GM18519 (cell line): ENCODE data around the gene SLC39A8.
"Not testable (repeated sequence)": the region's sequence is repeated elsewhere in the genome, so short reads cannot be mapped to it uniquely, and the experiment has no call there.

Experiments
- ATAC-seq: cut with Tn5 transposase; IDR thresholded peaks from one replicate; pipeline ENCODE4 v1.9.1; 2021; ENCODE audit warnings: mild to moderate bottlenecking, moderate library complexity; ENCODE audit not compliant: unreplicated experiment, low FRiP score

Gene SLC39A8

DNA sequence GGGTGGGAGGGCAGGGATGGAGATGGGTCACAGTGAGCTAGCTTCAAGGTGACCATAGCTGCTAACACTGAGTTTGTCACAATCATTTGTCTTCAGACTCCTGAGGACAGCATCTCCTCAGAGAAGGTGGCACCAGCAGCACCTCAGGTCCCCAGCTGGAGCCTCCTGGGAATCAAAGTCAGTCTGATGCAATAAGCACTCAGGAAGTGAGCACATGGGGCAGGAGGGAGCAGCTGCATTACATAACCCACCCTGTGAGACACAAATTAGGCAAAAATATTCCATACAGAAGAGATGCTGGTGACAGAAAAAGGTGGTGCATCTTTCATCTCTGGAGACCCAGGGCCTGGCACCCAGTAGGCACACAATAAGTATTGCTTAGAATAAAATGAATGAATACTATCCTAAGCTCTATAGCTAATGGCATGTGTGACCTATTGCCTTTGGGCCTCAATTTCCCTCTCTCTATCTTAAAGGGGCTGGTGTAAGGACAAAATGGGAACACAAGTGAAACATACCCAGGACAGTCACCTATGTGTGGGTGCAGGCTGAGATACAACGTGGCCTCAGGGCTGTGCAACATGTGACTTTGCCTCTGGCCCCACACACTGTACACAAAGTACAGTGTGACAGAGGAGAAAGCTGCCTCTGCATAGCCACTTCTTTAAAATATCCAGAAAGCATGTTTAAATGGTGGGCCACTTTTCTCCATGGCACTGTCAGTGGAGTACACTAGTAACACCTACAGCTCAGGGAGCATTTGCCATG lies 37.1 kb downstream of the SLC39A8 start:
- no peak for ATAC-seq

GRCh38 chr4:102305666-102306065 lies 39.6 kb downstream of the SLC39A8 start:
- ATAC-seq, result no peak

GRCh38 chr4:102302762-102303161 lies 42.5 kb downstream of the SLC39A8 start:
- ATAC-seq, result no peak

DNA sequence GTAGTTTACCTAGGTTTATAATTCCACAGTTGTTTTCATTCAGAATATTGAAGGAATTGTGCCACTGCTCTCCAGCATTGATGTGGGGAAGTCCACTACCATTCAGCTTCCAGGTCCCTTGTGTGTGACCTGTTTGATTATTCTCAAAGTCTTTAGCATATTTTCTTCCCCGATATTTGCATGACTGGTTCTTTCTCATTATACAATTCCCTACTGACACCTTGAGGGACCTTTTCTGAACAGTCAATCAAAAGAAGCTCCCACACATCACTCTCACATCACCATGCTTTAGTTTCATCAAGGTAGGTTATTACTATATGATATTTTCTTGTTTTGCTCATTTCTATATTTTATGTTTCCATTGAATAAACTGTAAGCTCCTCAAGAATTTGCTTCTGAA lies 44.1 kb downstream of the SLC39A8 start:
- ATAC-seq, result peak; percentile 42

DNA sequence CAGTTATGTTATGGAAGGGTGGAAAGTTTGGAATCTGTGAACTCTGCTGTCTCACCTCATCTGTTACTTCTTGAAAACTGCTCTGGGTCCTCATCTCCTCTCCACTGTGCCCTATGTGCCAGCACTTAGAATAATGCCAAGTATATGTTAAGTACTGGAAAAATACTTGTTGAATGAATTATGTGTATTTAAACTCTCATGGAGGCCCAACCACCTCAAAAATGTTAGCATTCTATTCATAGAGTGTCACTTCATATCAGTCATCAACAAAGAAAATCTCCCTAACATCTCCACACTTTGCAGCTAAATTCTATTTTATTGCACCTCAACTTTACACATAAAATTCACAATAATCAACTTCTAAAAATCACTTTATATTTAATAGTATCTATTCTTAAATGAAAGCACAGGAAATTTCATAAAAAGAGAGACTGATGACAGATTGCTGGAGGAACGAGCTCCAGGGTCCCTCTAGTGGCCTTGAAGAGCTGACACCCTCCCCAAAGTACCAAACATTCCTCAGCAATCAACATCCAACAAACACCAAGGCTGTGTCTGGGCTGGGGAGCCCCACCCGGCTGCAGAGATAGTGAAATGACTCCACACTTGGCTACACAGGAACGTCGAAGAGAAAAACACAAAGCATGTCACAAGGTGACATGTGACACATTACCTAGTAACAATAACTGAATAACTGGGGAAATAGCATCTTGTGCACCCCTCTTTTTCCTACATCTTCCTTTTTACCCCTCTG lies 45.8 kb downstream of the SLC39A8 start:
- ATAC-seq, result peak; percentile 85

DNA sequence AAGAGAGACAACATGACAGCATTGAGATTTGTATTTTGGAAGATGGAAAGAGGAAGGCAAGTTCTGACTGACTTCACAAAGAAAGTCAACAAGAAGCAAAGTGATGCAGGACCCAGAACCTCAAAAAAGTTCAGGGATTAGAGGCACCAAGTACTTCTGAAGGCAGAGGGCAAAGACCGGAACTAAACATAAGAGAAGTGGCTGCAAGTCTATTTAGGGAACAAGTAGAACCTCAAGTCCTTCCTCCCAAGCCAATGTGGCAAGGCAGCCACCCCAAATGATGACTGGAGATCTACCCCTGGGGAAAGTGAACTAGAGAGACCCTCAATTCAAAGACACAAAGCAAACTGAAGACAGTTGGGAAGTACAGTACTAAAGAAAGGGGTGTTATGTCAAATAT lies 46.6 kb downstream of the SLC39A8 start:
- ATAC-seq, result no peak

DNA sequence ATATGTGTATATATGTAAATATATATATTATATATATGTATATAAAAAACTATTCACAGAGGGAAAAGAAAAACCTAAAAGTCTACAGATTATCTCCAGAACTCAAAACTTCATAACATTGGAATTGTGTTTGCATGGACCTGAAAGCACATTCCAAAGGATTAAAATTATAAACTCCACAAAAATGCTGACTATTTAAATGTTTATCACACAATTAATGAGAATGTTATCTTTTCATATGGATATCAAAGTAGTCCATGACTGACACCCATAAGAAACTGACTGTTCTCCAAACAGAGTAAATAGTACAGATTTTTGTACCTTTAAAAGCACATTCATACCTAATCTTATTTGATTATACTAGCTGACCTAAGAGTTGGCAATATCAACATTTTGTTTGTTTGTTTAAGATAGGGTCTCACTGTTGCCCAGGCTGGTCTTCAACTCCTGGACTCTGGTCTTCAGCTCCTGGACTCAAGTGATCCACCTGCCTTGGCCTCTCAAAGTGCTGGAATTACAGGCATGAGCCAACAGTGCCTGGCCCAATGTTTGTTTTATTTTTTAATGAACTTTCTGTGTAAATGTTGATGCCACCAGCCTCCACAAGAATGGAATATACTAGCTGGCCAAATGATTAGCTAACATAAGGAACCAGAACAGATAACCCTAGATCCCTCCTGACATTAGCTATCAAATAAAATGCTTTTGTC lies 50.0 kb downstream of the SLC39A8 start:
- ATAC-seq, result no peak

DNA sequence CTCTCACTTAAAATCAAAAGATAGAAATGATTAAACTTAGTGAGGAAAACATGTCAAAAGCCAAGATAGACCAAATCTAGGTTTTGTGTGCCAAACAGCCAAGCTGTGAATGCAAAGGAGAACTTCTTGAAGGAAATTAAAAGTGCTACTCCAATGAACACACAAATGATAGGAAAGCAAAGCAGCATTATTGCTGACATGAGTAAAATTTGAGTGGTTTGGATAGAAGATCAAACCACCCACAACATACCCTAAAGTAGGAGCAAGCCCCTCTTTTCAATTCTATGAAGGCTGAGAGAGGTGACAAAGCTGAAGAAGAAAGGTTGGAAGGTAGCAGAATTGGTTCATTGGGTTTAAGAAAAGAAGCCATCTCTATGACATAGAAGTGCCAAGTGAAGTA lies 56.8 kb downstream of the SLC39A8 start:
- ATAC-seq, result no peak

GRCh38 chr4:102285831-102286230 lies 59.5 kb downstream of the SLC39A8 start:
- ATAC-seq, result no peak

DNA sequence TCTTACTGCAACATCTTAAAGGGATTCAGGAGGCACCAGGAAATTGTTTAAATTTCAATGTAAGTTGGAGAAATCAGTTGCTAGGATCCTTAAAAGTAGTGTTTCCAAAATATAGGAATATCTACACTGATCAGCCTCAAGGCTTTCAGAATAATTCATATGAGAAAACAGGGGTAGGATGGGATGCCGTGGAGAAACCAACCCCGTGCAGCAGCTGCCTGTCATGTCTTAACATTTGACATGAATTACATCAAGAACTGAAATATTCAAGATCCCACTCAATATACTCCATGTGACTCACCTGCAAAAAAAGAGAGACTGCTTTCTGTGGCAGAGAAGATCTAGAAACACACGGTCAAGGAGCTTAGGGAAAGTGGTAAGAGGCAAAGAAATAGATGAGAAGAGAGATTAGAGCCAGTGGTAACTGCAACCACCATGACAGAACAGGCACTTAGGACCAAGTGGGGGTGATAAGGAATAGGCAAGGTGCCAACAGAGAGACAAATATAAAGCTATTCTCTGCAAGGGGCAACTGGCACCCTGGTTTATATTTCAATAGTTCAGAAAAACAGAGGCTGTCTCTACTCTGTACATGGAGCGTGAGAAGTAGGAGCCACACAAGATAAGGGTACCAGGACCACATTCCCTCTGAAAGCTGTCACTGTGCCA lies 64.0 kb downstream of the SLC39A8 start:
- no peak for ATAC-seq

- not testable (repeated sequence) for ATAC-seq
Observed at GRCh38 chr4:102273317-102273716, 72.0 kb downstream of the SLC39A8 start.

DNA sequence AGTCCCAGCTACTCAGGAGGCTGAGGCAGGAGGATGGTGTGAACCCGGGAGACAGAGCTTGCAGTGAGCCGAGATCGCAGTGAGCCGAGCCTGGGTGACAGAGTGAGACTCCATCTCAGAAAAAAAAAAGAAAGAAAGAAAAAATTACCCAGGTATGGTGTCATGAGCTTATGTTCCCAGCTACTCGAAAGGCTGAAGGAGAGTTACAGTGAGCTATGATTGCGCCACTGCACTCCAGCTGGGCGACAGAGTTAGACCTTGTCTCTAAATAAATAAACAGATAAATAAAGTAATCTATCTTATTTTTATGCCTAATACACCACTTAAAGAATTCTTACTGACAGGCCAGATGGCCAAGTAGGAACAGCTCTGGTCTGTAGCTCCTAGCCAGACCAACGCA lies 73.0 kb downstream of the SLC39A8 start:
- ATAC-seq, result no peak

GRCh38 chr4:102268355-102268754 lies 76.9 kb downstream of the SLC39A8 start:
- no peak for ATAC-seq

DNA sequence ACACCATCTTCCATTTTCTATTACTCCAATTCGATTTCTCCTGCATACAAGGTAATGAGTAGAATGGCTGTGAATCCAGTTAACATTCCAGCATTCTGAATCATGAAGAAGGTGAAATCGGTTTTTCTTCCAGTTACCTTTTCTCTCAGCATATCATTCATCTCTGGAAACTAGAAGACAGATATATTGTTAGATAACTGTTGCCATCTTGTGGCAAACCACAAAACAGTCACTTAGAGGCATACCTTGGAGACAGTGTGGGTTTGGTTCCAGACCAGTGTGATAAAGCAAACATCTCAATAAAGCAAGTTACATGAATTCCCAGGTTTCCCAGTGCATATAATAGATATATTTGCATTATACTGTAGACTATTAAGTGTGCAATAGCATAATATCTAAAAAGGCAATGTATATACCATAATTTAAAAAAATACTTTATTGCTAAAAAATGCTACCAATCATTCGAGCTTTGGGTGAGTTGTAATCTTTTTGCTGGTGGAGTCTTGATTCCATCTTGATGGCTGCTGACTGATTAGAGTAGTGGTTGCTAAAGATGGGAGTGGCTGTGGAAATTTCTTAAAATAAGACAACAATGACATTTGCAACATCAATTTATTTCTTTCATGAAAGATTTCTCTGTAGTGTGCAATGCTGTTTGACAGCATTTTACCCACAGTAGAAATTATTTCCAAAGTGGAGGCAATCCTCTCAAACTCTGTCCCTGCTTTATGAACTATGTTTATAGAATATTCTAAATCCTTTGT lies 82.1 kb downstream of the SLC39A8 start:
- peak; percentile 99 for ATAC-seq

- no peak for ATAC-seq
Observed at GRCh38 chr4:102259702-102260101, 85.6 kb downstream of the SLC39A8 start.

DNA sequence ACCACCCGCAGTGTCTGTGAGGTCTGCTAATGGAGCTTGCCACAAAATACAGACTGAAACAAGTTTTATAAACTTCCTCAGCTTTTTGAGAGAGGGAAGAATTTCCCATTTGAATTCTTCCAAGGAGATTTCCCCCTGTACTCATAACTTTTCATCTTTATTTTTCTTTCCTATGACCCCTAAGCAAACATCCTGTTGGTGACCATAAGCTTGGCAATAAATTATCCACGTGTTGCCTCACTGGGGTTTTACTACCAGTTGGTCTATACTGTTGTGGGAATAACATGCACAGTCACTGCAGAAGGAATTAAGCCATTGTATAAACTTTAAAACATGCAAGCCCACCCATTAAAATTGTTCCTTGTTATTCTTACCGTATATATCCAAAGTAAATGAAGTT lies 86.2 kb downstream of the SLC39A8 start:
- no peak for ATAC-seq

DNA sequence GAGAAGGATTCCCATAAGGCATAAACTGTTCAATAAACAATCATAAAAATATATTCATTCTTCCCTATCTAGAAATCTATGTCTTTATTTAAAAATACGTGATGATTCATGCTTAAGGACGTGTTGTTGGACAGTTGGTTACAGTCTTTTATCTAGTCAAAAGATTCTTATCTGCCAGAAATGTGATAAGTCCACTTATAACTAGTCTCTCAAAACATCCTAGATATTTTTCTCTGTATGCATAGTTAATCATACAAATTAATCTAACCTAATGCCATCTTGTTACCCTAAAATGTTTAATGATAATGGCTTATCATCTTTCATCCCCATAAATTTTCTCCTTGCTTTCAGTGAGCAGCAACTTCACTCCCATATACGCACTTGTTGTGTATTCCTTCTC lies 89.0 kb downstream of the SLC39A8 start:
- ATAC-seq, result no peak

DNA sequence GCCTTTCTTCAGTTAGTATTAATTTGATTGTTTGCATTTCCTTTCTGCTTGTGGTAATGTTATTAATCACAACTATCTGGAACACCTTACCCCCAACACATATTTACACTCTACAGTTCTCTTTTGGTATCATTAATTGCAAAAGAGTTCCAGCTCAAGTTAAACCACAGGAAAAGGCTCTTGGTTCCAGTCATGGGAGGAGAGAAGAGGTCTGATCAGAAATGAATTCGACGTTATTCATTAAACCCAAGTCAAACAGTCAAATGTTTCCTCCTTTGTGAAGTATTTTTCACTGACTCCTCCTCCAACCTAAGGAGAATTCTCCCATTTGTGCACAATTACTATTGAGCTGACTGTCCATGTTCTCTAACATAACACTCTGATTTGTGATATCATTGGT lies 91.4 kb downstream of the SLC39A8 start:
- ATAC-seq, result no peak

- ATAC-seq, result no peak
Observed at GRCh38 chr4:102252171-102252570, 93.1 kb downstream of the SLC39A8 start.

- ATAC-seq, result no peak
Observed at GRCh38 chr4:102250341-102250740, 94.9 kb downstream of the SLC39A8 start.
